HG03135 (cell line): Measurements from ENCODE around the gene RELCH.

Experiments used
- ATAC-seq: cut with Tn5 transposase; IDR thresholded peaks from one replicate; pipeline ENCODE4 v1.9.1; 2021; ENCODE audit warnings: mild to moderate bottlenecking, moderate library complexity; ENCODE audit not compliant: unreplicated experiment

RELCH gene

DNA sequence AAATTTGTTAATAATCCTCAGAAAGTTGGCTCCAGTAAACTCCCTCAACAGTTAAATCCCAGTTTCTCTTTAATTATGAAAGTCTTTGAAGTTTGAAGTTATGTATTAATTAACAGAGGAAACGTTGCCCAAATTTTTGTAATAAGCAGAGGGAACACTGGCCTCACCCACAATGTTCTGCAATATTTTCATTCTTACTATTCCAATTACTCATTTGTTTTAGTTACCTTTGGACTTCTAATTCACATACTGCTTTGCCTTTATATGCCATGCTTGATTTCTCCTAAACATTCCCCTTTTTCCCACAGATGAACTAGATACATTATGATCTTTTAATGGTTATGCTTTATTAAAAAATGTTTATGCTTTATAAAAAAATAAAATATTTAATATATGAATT is 61.3 kb downstream of the RELCH start:
- no peak for ATAC-seq

DNA sequence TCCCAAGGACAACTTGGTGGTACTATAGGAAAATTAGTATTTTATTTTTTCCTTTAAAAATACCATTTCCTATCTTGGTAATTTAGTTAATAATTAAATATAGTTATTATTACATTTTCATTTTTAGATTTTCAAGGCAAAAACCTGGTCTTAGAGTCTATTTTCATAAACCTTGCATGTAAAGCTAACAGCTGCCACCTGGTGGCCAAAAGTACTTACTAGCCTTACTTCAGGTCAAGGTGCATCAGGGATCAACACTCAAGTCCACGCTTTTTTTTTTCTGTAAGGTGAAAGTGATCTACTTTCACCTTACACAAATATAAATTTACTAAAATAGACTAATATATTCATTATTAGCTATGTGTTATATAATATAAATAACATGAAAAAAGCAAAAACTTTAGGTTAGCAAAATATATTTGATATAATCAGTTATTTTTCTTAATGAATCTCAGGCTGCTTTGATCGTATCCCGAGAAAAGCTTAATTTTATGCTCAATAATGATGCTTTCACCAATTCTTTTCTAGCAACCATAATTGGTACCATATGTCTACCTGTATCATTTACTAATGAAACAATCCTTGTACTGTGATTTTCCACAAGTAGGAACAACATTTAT is 62.5 kb downstream of the RELCH start:
- ATAC-seq = no peak

DNA sequence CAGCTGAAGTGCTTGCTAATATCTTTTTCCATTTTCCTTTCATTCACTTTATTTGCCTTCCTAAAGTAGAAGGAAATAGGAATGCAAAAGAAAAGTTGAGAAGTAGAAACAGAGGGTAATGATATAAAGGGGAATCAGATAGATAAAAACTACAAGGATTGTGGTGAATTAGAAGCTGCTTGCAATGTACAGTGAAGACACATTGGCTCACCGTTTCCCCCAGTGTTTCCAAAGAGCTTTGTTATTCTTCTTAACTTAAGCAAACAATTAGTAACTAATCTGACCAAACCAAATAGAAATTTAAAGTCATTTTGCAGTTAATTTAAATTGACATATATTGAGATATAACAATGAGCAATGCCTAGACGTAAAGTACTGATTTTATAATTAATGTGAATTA is 63.4 kb downstream of the RELCH start:
- ATAC-seq = no peak

DNA sequence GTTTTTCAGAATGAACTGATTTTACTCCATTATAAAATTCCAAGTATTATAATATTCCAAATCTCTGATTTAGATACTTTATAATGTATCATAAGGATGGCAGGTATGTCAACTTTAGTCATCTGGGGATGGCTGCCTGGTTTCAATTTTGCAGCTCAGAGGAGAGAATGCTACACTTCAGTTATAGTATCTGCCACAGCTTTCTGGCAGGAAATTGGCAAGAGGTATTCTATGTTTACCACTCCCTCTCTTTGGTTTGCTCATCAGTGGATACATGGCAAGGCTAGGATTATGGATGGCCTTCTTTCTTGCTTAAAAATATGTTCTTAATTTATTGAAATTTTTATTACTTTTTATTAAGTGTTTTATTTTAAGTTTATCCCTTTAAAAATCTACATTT is 71.0 kb downstream of the RELCH start:
- peak; percentile 60 for ATAC-seq

DNA sequence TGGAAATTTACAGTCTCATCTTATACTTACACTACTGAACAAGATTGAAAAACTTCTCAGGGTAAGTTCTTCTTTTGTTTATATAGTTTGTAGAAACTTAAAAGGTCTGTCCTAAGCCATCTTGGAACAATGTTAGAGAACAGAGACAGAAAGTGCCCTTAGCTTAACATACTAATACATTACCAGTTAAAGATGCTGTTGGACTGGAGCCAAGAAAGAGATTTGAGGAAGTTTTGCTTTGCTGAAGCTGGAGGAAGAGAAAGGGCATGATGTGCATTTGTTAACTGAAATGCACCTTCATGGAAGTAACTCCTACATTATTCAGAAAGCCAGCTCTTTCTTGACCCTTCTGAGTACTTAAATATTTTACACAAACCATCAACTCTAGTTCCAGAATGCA is 71.6 kb downstream of the RELCH start:
- peak; percentile 49 for ATAC-seq

DNA sequence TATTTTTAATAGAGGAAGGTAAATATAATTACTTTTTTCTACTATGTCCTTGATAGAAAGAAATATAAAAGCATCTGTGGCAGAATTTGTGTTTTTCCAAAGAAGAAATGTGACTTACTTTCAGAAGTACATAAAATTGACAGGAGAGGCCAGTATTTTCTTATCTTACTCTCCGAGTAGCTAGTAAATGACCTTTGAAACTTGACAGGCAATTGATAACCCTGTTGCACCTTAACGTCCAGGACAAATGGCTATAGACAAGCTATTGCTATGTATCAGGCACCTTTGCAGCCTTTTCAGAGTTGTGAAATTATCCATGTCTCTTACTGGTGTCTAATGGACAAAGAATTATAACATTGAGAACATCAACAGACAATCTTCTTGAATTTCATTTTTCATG is 75.0 kb downstream of the RELCH start:
- no peak for ATAC-seq

DNA sequence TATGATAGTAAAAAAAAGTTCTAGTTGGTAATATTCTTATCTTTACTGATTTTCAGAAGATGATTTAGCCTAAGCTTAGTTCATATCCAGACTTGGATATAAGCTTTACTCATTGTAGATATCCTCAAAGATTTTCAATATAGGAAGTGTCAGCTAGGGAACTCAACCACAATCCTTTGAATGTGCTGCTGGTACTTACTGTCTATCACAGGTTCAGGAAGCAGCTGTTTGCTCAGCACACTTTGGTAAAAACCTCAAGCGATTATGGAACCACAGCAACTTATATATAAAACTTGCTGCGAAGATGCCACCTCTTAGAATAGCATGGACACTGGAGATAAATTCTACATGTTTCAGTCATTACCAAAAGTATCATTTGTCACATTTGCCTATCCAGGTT is 77.9 kb downstream of the RELCH start:
- no peak for ATAC-seq

DNA sequence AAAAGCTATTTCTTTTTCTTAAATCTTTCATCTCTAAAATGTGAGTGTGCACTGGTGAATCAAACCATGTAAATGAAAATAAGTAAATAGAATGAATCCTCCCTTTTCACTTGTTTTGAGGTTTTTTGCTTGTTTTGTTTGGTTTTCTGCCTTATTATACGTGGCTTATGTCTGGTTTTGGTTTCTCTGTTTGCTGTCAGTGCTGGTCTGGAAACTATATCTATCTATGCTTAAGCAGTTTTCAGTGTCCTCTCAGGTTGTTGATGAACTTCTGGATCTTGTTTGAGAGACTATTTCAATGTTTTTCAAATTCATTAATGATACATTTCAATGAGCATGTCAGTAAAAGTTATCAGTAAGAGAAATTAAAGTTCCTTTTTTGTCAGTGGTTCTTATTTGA is 90.0 kb downstream of the RELCH start:
- no peak for ATAC-seq

DNA sequence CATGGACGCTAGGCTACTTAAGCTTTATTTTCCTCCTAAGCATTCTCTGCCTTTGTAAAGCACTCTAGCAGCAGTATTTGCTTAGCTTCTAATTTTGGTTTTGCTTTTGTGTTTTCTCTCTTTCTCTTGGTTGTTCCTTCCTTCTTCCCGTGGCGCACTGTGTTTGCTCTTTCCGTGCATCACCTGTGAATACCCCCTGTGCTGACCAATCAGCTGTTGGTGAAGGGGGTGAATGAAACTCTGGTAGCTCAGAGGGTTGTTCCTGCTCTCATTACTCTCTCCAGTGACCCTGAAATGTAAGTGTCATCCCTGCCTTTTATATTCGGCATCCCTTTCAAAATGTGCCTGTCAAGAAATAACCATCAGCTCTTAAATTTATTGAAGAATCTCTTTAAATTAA is 92.5 kb downstream of the RELCH start:
- no peak for ATAC-seq

DNA sequence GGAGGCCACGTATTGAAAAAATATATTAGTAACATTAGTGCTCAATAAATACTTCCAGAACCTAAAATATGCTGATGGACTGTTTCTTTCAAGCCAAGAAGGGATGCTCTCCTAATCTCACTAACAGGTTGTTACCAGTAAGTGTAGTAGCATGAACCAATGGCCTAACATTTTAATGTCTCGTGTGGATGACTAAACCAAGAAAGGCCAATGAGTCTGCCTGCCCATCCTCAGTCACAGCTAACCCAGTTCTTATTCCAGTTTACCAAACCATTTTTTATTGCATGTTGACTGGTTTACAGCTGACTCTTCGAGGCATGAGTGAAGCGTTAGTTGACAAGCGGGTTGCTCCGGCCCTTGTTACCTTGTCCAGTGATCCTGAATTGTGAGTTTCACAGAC is 93.0 kb downstream of the RELCH start:
- ATAC-seq = no peak

DNA sequence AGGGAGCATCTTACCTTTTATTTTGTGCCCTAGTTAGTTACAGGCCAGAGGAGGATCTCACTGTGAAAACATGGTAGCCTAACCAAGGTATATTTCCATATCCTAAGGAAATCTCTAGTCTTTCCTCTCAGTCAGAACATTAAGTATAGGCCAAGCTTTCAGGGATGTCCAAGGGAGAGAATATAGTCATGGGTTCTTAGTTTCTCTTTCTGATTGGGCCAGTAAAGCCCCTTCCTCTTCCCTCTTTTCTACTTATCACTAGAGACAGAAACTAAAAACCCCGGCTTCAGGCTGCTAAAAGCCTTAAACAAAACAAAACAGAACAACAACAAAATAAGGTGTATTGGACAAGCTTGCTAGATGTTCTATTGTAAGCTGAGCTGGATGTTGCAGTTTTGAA is 93.7 kb downstream of the RELCH start:
- no peak for ATAC-seq

DNA sequence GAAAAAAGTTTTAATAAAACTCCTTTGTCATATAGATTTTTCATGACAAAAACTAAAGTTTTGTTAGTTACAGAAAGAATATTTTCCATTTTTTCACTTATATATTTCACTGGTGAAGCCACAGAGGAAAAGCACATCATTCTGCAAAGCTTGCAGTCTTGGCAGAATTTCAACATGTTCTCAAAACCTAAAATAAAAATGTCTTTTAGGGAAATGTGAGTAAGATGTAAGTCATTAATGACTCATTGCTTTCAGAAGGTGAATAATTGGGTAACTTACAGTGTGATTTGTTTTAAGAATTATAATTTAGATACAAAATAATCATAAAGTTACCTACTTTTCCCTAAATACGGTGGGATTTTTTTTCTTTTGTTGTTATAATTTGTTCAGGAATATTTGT is 94.6 kb downstream of the RELCH start:
- ATAC-seq = no peak

DNA sequence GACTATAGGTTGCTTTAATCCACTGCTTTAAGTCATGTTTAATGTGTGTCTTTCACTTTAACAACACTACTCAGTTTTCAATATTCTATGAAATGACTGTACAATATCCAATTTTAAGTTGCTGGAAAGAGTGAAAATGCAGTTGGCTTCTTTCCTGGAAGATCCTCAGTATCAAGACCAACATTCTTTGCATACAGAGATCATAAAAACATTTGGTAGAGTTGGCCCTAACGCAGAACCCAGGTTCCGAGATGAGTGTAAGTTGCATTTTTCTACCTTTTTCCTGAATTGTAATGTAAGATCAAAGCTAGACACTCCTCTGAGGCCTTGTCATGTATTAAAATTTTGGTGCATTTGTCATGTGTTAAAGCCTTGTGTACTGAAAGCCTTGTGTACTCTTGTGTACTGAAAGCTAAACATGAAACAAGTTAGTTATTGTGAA is 95.2 kb downstream of the RELCH start:
- ATAC-seq = no peak

DNA sequence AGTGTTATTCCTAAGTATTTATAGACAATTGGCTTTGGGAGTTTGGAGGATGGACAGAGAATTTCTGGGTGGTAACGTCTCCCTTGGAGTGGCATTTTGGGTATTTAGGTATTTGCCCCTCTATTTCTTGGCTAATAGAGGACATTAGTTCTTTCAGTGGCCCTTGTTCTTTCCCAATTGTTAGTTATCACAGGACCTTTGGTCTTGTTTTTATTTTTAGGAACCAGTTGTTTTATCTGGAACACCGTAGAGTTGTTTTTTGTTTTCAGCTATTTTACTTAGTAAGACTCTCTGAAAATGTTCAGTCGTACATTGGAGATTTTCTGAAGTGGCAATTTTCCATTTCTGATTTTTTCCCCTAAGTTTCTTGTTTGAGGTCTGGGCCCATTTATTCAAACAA is 97.6 kb downstream of the RELCH start:
- ATAC-seq = no peak

DNA sequence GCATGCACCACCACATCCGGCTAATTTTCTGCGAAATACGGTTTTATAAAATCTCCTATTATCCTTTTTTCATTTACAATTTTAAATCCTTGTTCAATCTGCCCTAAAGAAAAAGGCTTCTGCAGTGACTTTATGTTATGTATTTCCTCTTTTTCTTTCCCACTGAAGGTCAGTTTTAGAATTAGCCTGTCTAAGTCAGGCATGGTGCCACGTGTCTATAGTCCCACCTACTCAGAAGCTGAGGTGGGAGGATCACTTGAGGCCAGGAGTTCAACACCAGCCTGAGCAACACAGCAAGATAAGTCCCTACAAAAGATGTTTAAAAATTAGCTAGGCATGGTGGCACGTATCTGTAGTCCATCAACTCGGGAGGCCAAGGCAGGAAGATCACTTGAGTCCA is 98.2 kb downstream of the RELCH start:
- ATAC-seq = no peak

DNA sequence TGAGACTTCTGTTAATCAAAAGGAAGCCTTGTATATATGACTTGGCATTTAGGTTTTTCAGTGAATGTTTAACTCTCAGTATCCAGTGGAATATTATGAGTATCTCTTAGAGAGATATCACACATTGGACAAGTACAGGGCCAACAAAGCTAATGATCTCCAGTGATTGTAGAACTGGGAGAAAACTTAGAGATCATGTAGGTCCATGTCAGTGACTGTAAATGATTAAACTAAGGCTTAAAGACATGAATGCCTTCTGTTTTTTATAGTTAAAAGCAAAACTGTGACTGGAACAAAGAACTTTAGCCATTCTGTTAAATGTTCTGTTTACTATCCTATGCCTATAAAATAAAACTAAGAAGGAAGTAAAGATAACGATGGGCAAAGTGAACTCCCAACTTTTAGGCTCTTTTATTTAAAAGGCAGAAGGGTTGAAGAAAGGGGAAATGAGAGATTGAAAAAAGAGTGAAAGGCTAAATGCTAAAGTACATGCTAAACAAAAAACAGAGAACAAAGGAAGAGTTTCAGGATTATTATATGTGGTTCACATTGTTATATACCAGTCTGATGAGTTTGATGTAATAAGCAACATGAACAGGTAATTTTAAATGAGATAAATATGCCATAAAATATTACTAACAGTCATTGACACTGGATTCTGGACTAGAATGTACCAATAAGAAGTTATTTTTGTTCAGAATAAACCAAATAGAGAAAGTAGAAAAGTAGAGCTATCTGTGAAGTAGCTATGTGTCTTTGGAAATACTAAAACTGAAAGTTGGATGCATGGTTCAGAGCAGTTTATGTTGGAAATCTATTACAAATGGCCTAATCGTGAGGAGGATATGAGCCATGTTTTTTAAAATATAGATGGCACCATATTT is 101.0 kb downstream of the RELCH start:
- peak; percentile 46 for ATAC-seq

DNA sequence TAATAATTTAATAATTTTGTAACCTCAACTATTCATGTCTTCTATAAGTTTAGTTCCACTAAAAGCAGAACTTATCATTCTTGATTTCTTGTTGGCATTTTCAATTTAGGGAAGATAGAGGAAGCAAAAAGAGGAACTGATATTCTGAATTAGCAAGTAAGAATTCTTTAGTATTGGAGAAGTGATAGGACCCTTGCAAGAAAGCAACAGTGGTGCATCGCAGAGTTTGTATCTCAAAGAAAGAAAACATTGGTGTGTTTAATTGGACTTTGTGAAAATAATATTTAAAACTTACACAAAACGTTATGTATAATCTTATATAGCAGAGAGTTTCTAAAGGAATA is 101.6 kb downstream of the RELCH start:
- peak; percentile 52 for ATAC-seq

DNA sequence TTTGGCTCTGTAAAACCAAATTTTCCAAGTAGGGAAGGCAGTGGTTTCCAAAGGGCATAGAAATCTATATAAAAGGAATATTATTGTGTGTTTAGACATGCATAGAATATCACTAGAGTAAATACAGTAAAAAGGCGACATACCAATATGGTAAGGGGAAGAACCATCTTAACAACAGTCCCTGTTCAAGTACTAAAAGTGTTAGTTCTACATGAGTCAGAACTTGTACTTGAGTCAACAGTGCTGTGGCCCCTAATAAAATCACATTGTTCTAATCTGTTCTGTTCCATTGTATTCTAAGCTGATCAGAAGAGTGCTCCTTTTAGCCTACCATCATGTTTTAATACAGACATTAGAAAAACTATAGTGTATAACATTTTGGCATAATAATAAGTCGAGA is 102.0 kb downstream of the RELCH start:
- ATAC-seq = no peak

DNA sequence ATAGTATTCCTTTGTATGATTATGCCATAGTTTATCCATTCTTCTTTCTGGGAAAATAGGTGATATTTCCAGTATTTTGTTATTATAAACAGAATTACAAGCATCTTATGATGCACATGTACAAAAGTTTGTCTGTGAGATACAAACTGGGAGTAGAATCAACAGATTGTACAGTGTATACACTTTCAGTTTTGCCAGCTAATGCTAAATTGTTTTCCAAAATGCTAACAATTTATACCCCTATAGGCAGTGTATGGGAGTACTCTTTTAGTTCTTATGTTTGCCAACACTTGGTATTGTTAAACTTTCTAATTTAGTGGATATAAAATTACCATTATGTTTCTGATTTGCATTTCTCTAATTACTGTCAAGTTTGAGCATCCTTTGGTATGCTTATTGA is 107.0 kb downstream of the RELCH start:
- ATAC-seq = no peak

DNA sequence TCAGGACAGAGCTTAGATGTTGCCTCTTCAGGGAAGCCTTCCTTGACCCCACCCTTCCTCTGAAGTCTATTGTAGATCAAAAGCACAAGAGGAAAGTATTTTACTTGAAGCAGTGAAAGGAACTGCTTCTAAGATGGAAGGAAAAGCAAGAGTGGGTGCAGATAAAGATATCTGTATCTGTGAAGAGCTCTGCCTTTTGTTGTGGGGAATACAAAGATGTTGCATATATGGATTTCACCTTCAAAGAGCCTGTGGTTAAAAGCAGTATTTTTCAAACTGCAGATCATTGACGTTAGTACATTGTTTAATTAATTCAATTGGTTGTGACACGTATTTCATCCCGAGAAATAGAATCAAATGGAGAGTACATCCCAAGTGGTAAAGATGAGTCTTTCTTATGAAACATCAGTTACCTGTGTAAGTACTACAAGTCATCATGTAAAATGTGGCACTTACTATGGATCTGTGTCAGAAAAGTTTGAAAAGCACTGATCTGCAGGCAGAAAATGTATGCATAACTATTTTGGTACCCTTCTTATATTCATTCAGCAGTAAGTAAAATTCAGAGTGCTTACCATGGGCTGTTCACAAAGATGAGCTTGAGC is 113.4 kb downstream of the RELCH start:
- no peak for ATAC-seq

DNA sequence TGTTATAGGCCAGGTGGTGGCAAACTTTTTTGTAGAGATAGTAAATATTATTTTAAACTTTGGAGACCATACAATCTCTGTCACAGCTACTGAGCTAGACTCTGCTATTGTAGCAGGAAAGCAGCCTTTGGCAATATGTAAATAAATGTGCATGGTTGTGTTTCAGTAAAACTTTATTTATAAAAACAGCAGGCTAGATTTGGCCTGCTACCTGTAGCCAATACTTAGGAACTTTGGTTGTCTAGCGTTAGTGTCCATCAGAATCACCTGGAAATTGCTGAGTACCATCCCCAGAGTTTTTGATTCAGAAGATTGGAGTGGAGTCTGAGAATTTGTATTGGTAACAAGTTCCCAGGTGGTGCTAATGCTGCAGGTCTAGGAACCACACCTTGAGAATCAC is 114.3 kb downstream of the RELCH start:
- ATAC-seq = no peak

DNA sequence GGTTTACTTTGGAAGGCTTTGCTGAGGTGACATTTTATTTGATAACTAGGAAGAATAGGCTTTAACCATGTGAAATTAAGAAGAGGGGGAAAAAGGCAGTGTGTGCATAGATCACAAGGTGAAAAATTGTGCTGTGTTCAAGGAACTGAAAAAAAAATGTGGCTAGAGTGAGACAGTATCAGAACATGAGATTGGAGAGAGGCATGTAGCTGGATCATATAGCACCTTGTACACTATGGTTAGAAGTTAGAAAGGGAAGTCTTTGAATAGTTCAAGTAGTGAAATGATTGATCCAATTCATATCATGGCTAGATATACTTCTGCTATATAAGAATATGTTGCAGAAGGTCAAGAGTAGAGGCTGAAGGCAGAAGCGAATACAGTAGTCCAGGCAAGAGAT is 125.8 kb downstream of the RELCH start:
- ATAC-seq = no peak
